PC-3 (cell line): ENCODE results near the gene GBA2.

ENCODE experiments used
- EZH2 ChIP-seq: fragments of 300-600 bp; sonication (generic); IDR thresholded peaks from one replicate; pipeline ENCODE4 v1.6.1; 2017; ENCODE audit warnings: antibody characterized with exemption, mild to moderate bottlenecking, low read length; ENCODE audit not compliant: unreplicated experiment
- EZH2phosphoT487 ChIP-seq: fragments of 300-600 bp; sonication (generic); IDR thresholded peaks from 2 replicates; pipeline ENCODE4 v1.6.1; 2018; ENCODE audit warnings: mild to moderate bottlenecking, antibody characterized with exemption, low read length, borderline replicate concordance
- TF ChIP-seq, protein P1 (sequence below): fragments of 300-600 bp; sonication (generic); conservative IDR thresholded peaks from 2 replicates; pipeline ENCODE4 v1.5.1; 2017; ENCODE audit warnings: antibody characterized with exemption, low read depth, mild to moderate bottlenecking, low read length

DNA sequence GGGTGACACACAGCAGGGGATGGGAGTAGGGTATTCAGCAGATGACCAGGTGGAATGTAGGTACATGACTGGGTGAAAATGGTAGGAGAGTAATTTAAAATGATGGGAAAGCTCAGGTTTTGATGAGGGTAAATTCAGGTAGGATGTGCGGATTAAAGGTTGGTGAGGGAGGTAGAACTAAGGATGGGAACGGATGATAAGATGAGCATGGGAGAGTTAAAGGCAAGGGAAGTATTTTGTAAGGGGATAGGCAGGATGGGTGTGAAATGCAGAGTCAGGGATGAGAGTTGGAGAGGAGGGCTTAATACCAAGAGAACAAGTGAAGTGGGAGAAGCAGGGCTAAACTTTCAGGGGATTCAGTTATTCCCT, 18.6 kb downstream of the GBA2 start:
- TF ChIP-seq, protein P1, sequence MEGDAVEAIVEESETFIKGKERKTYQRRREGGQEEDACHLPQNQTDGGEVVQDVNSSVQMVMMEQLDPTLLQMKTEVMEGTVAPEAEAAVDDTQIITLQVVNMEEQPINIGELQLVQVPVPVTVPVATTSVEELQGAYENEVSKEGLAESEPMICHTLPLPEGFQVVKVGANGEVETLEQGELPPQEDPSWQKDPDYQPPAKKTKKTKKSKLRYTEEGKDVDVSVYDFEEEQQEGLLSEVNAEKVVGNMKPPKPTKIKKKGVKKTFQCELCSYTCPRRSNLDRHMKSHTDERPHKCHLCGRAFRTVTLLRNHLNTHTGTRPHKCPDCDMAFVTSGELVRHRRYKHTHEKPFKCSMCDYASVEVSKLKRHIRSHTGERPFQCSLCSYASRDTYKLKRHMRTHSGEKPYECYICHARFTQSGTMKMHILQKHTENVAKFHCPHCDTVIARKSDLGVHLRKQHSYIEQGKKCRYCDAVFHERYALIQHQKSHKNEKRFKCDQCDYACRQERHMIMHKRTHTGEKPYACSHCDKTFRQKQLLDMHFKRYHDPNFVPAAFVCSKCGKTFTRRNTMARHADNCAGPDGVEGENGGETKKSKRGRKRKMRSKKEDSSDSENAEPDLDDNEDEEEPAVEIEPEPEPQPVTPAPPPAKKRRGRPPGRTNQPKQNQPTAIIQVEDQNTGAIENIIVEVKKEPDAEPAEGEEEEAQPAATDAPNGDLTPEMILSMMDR, result no peak
- no peak for TF ChIP-seq EZH2
- no peak for TF ChIP-seq EZH2phosphoT487
